ENCODE results near the gene MYO18A.

Gene MYO18A

GRCh38 chr17:29120433-29120832 is 59.8 kb downstream of the MYO18A start:
- DNase-seq = no peak

GRCh38 chr17:29119265-29119664 is 60.9 kb downstream of the MYO18A start:
- DNase-seq = no peak

DNA sequence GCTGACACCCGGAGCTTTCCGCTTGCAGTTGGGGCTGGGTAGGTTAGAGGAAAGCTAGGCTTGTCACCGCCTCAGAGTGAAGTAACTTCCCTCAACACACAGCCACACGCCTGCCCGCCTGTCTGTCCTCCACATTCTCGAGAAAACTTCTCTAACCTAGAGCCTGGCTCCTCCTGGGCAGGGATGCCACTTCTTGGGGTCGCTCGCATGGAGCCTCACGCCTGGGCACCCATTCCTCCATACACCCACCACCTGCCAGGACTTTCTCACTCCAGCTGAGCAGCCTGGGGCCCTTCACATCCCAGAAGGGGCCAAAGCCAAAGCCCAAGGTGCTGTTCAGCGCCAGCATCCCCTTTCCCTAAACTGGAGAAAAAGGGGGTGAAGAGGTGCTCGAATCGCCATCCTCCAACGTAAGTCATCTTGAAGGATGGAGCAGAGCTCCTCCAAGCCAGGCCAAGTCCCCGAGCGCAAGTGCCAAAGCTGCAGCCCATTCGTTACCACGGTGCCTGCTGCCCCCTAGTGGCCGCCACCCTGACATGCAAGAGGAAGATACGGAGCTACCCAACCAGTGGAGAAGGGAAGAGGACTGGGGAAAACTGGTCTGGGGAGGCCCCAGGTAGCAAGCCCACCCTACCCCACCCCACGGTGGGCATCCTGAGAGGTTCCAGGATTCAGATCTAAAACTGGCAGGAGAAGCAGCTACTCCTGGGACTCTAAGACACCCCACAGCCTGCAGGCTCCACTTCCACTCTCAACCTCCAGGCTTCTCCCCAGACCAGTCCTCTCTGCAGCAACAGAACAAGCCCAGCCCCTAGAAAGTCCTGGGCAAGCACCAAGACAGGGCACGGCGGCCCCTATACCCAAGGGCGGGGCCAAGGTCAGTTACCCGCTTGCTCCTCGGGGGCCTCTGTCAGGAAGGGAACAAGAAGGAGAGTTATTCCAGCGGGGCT is 63.1 kb downstream of the MYO18A start:
- peak; percentile 8 for DNase-seq

DNA sequence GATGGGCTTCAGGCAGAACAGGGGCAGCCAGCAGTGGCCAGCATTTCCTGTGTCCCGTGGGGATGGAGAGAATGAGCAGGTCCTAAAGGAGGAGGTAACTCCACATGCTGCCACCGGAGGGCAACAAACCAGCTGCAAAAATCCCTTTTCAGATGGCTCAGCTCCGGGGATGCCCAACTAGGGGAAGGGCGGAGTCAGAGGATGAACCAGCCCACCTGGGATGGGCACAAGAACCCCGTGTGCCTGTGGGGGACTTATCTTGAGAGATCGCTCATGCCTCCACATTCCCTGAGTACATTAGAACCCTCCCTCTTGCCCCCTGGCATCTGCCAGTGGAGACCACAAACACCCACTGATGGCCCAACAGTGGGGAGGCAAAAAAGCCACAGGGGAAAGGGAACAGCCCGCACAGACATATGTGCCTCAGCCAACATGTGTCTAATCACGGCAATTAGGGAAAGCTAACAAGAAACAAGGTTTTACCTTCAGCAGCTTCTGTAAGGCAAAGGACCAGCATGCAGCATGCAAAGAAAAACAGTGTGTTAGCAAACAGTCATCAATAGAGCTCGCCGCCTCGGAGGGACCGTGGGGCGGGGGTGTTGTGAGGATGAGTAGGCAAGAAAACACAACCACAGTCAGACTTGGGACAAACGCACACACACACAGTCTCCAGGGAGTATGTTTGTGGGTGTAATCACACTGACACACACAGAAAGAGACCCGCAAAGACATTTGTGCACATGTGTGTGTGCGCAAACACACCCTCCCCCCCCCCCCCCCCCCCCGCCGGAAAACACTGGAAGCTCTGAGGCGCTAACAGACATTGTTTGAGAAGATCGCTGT is 64.0 kb downstream of the MYO18A start:
- DNase-seq = peak; percentile 65

- DNase-seq = no peak
These were observed 64.8 kb downstream of the MYO18A start for GRCh38 chr17:29115435-29115834.

DNA sequence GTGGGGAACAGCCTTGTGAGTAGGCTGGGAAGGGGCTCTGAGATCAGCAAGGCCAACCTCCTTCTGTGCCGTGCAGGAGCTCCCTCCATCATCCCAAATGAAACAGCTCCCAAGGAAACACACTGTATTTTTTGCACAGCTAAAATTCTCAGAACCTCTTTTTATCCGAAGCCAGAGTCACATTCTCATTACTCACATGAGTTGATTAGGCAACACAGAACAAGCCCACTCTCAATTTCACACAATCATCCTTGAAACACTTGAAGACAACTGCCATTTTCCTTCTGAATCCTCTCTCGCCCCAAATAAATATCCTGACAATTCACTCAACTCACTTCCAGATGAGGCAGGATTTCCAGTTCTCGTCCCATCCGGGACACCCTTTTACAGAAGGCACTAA is 66.1 kb downstream of the MYO18A start:
- no peak for DNase-seq

DNA sequence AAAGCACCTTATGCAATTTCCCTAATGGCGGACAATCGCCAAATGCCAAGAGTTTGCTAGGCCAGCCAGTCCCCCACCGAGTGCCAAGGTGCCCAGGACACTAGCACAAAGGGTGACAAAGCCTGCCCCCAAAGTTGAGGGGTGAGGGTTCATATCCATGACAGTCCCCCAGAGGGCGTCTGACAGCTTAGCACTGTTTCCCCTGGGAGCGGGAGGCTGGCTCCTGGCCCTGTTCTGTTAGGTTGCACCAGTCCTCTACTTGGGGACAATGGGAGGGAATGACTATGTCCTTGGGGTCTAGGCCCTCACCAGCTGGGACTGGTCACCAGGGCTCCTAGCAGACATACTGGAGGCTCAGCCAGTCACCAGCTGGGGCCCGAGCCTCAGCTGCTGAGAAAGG is 66.9 kb downstream of the MYO18A start:
- DNase-seq = no peak

- DNase-seq = no peak
These were observed 67.4 kb downstream of the MYO18A start for GRCh38 chr17:29112771-29113295.

DNA sequence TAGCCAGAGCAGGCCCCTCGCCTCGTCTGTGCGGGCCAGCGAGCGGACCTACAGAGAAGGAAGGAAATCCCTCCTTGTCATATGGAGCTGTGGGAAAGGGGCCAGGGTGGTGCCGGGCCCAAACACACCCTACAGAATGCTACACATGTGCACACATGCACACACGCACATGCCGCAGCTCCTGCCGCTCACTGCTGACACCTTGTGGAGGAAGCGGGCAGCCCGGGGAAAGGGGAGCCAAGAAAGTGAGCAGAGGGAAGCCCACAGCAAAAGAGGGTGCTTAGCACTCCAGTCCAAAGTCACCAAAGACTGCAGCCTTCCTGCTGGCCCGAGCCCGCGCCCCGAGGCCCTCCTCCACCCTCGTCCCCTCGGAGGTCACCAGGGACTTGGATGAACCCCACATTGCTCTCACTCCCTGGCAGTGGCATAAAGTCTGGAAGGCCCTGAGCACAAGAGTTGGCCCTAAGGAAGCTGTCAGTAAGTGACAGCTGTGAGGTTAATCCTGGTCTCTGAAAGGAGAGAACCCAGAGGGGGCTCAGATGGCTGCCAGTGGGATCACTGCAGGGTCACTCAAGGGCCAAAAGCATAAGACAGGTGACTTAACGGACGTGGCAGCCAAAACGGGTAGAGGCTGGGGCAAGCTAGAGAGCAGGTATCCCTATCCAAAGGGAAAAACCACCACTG is 68.2 kb downstream of the MYO18A start:
- DNase-seq = peak; percentile 64

- no peak for DNase-seq
These were observed 69.8 kb downstream of the MYO18A start for GRCh38 chr17:29110372-29110757.

DNA sequence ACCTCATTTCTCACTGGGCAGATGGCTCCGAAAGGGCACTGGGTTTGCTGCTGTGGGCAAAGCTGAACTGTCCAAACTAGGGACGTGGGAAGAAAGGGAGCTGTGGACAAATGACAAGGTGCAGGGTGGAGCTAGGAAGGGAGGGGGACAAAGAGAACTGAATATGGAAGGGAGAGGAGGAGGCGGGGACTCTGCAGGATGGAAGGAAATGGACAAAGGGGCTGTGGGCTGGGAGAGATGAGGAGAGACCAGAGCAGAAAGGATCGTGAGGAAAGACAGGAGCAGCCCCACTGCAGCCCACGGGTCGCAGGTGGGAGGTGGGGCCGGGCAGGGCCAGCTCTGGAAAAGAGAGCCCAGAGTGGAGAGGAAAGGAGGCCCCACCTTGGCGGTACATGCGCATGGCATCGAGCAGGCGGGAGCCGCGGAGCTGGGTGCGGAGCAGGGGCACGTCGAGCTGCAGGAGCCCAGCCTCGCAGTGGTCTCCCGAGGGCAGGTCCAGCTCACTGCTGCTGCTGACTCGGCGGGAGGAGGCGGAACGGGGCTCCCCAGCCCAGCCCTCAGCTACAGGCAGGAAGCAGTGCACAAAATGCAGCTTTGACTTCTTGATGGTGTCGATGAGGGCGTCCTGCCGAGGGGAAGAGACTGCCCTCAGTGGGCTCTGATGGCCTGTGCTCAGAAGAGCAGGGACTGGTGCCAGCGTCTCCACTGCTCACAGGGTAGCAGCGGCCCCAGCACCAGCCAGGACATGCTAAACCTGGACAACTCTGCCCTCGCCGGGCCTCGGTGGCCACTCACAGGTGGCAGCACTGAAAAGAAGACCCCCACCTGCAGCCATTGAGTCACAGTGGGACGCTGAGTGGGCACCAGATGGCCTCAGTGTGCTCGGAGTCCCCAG is 70.5 kb downstream of the MYO18A start:
- no peak for DNase-seq

GRCh38 chr17:29108823-29109476 is 71.2 kb downstream of the MYO18A start:
- DNase-seq = no peak

DNA sequence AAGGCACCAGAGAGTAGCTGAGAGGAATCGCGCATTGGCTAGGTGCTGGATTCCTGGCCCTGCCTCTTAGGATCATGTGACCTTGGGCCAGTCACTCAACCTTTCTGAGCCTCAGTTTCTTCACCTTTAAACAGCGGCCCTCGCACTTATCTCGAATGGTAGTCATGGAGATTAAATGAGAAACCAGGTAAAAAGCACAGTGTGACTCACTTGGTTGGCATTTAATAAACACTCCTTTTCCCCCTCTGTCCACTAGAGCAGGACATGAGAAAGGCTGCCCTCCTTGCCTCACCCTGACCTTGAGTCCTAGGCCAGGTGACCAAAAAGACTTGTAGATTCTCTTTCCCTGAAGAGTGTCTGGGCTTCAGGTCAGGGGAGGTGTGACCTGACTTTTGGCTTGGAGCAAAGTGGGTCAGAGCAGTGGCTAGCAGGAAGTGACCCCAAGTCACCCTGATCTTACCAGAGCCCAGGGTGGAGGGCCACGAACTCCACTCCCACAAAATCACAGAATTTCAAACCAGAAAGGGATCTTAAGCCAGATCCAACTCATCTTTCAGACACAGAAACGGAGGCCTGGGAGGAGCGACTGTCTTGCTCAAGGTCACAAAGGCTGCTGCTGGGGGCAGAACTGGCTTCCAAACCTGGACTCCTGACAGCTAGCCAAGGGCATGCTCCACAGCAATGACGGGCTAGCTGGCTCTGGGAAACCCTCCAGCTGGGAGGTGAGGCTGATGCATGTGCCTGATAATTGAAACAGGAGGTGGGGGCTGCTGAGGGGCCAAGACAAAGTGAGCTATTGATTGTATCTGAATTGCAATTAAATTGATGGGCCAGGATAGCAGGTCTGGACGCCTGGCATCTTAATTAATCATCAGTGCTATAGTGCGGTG is 72.0 kb downstream of the MYO18A start:
- DNase-seq = no peak

GRCh38 chr17:29107084-29107483 is 73.1 kb downstream of the MYO18A start:
- DNase-seq = no peak

GRCh38 chr17:29103341-29103740 is 76.9 kb downstream of the MYO18A start:
- no peak for DNase-seq

GRCh38 chr17:29102741-29103181 is 77.4 kb downstream of the MYO18A start:
- no peak for DNase-seq

DNA sequence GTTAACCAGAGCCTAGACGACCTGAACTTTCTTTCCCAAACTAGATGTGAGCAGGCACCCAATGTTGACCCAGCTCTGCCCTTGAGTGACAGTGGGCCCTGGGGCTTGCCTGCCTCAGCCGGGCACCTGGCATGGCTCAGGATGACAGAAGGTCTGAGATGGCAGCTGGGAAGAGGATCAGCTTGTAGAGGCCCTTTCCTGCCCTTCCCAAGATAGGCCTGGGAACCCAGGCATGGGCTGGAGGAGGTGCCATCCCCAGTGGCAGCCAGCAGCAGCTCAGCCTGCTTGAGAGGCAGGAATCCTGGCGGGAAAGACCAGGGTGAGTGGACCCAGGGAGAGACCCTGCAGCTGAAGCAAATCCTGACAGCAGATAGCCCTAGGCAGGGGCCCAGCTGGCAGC is 78.2 kb downstream of the MYO18A start:
- no peak for DNase-seq

DNA sequence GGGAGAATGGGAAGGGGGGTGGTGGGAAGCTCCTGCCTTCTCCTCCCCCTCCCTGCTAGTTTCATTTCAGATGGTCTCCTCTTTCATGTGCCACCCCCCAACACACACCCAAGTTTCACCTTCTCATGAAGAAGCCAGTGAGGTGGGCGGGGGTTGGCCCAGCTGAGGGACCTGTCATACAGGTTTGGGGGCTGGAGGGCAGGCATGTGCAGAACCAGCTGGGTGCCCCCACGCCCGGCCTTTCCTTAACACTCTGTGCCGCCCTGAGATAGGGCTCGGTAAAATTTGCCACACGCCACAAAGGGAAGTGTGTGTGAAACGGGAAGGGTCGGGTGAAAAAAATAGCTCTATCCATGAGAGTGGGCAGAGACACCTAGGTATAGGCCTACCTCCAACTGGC is 79.9 kb downstream of the MYO18A start:
- DNase-seq = no peak

- DNase-seq = no peak
These were observed 80.7 kb downstream of the MYO18A start for GRCh38 chr17:29099527-29099926.

GRCh38 chr17:29096094-29096493 is 84.1 kb downstream of the MYO18A start:
- no peak for DNase-seq
